SIG-M5 treated with dmso at 0.1 percent for 504 hours (cell line): ENCODE results near the gene SLC9A9.

Experiments
- DNase-seq: peaks from one replicate; lab custom pipeline; 2025; ENCODE audit not compliant: unreplicated experiment; lab: John Stamatoyannopoulos, UW

The SLC9A9 gene

GRCh38 chr3:143363276-143363675 is 485.0 kb downstream of the SLC9A9 start:
- DNase-seq, result no peak

GRCh38 chr3:143362115-143362991 is 485.9 kb downstream of the SLC9A9 start:
- DNase-seq, result no peak

- no peak for DNase-seq
These were observed 486.7 kb downstream of the SLC9A9 start for GRCh38 chr3:143361589-143361988.

DNA sequence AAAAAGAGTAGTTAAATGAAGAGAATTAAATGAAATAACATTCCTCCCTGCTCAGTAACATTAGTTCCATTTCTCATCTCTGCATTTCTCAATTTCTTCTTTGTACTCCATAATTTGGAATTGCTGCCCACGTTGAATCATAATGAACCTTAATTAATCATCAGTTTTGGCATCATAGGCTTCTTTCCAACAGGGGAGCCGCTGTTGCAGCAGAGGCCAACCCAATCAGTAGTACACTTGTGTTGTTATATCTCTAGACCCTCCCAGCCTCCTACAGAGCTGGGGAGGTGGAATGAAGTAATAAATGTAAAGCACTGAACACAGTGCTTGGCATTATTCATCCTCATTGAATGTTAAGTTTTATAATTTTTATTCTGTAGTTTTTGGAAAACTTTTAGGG is 488.0 kb downstream of the SLC9A9 start:
- DNase-seq, result no peak

- no peak for DNase-seq
These were observed 489.3 kb downstream of the SLC9A9 start for GRCh38 chr3:143358793-143359491.

- no peak for DNase-seq
These were observed 490.0 kb downstream of the SLC9A9 start for GRCh38 chr3:143358155-143358792.

- DNase-seq, result no peak
These were observed 490.6 kb downstream of the SLC9A9 start for GRCh38 chr3:143357700-143358099.

- no peak for DNase-seq
These were observed 491.4 kb downstream of the SLC9A9 start for GRCh38 chr3:143356839-143357238.

DNA sequence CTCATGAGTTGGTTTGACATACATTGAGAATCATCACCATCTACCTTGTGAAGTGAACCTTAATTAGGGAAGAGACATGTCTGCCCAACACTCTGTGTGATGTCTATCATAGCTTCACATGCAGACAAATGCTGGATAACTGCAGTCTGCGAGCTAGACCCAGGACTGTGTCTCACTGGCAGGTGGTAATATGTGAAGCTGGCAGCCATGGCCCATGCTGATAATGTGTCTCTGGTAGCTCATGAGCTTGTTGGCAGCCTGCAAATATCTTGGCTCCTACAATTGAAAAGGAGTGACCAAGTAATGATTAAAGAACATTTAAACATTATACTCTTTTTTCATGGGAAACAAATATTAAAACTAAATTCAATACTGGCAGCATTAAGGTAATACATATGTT is 493.9 kb downstream of the SLC9A9 start:
- no peak for DNase-seq

GRCh38 chr3:143352850-143353550 is 495.3 kb downstream of the SLC9A9 start:
- peak; percentile 30 for DNase-seq

DNA sequence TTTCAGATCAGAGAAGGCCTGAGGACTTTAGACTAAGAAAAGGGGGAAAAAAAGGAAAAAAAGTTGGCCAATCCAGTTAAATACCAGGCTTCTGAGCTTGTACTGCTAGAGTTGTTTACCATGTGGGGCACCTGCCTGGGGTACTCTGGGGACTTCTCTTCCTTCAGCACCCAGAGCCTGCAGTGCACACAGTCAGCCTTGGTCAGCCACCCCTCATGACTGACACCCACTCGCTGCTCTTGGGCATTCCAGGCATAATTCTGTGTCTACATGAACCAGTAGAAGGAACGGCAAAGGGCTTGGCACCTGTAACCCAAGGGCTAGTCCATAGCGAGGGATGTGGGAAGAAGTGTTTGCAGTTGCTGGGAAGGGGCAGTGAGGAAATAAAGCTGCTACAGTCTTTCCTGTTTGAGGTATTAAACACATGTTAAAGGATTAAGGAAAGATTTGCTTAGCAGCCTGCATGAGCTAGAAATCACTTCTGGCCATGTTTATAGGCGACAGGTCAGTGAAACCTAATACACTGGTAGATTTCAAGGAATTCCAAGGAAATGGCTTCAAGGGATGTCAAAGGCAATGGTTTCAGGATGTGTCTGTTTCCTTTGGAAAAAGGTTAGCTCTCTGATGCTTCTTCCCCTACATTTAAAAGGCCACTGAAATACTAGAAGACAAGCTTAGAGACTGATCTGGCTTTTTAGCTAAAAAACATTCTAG is 496.2 kb downstream of the SLC9A9 start:
- DNase-seq, result no peak

DNA sequence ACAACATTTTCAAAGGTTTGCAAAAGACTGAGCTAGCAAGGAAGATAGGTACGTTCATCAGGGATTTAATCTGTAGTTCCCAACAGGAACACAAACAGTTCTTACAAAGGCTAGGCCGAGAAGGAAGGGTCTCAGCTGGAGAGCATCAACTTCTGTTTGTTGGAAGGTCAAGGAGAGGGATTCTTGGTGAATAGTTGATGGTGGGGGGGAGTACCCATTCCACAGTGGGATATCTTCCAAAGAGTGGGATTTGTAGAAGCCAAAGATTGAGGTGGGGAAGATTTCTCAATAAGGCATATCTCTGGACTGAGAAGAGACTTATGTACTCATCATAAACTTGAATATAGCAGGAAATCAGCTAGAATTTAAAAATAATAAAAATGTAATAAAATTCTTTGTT is 496.9 kb downstream of the SLC9A9 start:
- DNase-seq, result no peak

DNA sequence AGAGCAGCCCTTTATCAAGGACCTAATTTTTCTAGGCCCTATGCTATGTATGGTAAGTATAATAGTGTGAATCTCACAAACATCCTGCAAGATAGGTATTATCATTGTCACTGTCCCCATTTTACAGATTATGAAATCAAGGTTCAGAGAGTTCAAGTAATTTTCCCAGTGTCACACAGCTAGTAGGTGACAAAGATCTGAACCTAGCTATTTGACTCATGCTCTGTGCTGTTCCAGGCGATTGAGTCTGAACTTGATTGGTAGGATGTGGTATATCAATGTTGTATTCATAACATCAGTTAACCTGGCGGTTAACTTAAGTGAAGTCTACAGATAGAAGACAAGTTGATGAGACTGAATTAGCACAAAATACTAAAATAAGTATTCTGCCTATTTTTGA is 498.8 kb downstream of the SLC9A9 start:
- no peak for DNase-seq

DNA sequence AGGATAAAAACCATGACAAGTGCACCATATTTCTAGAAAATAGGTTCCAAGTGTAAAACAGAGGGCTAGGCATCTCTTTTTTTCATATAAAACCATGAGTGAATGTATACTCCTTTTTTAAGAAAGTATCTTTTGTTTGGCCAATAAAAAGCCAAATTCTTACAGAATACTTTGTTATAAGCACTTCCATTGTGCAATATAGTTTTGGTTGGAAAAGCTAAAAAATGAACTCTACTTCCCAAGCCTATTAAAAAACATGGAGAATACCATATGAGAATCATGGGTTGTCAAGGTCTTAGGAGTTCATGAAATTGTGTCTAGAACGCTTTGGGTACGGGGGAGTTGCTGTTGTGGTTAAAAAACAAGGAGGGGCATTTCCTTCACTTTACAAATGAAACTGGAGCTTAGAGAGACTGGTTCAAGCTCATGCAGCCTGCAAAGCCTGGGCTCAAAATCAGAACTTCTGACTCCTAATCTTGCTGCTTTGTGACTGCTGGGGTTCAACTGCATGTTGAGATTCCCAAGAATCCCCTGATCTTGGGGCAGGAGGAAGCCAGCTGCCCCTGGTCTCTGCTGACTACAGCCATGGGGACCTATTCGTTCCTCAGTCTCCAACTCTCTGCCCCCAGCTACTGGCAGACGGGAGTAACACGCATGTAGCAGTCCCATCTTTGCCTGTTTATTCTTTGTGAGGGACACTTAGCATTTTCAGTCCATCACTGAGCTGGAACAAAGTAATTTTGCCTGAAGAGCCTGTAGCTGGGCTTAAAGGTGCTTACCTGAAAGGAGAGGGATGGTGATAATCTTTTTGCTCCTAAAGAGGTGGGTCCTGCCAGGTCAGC is 499.6 kb downstream of the SLC9A9 start:
- no peak for DNase-seq

DNA sequence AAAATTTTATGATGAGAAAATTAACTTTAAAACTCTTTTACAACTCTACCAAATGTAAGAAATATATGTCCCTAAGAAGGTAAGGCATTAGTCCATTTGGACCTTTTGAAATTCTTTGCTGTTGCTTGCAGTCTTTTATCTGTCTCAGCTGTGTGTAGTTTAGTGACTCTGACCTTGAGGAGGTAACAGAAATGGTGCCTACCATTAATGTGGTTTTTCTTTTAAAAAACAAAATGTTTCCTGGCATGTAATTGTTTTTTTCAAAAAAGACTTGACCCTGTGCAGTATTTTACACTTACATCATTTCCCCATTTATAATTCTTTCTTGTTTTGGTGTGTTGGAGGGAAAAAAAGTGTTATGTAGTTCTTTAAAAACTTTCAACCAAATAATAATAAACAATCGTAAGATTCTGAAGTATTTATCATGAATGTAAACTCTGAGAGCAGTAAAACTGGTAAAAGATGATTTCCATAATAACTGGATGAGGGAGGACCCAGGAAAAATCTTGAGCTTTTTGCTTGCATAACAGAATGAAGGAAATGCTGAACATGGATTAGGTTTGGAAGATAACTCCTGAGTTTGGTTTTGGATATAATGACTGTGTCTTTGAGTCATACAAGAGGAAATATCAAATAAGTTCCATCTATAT is 503.6 kb downstream of the SLC9A9 start:
- DNase-seq, result no peak

- no peak for DNase-seq
These were observed 504.3 kb downstream of the SLC9A9 start for GRCh38 chr3:143343944-143344343.

GRCh38 chr3:143343031-143343430 is 505.2 kb downstream of the SLC9A9 start:
- DNase-seq, result no peak

DNA sequence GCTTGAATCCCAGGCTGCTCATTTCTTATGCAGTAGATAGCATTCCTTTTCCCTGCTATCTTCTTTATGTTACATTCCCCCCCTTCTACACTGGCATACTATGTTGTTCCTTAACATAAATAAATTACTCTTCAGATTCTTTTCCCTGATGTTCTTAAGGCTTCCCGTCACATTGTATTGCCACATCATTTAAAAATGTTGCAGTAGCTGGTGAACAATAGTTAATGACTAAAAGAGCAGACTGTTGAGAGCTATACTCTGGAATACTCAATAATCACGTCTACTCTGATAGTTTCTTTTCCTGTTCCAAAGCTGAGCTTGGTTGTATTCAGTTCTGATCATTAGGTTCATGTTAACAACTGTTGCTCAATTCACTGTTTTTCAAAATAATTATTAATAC is 508.8 kb downstream of the SLC9A9 start:
- DNase-seq, result no peak

DNA sequence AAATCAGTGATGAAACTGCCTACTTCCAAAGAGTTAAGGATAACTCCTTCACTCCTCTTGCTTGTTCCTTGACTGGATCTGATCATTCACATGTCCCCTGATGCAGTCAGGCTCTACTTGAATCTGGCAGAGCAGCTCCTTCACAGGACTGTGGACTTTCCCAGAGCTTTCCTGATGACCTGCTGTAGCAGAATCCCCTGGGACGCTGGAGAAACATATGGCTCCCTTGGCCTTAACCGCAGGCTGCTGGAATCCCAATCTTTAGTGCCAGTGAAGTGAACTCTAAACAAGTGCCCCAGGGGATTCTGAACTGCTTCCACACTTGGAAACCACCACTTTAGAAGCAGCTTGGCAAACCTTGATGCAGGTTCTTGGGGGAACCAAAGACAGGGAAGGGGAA is 510.9 kb downstream of the SLC9A9 start:
- DNase-seq, result no peak
